Stimulated activated CD8-positive, alpha-beta memory T cell treated with anti-CD3 and anti-CD28 coated beads, Interleukin-7, amount 100 ng/mL, for 1 hour (primary cell): ENCODE data around the gene KANSL1.

Experiments used
- DNase-seq, 2 donors: peaks; one replicate each; pipeline ENCODE4 v3.0.0-alpha.2; 2020; ENCODE audit warnings: low read depth in 2 of 2

KANSL1 gene

DNA sequence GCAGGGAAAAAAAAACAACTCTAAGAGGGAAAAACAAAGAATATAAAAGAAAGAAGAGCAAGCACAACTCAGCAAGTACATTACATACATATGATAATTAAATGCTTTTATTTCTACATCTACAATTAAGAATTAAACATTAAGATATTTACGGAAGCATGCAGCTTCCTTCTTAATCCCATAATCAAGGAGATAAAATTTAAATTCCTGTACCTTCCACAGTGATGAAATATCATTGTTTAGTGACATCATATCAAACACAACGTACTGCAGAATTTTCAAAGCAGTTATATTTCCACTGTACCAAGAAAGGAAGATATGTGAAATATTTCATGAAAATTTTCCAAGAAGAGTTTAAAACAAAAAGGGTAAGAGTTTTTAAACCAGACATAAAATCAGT, 26.0 kb downstream of the KANSL1 start:
- no peak for DNase-seq

DNA sequence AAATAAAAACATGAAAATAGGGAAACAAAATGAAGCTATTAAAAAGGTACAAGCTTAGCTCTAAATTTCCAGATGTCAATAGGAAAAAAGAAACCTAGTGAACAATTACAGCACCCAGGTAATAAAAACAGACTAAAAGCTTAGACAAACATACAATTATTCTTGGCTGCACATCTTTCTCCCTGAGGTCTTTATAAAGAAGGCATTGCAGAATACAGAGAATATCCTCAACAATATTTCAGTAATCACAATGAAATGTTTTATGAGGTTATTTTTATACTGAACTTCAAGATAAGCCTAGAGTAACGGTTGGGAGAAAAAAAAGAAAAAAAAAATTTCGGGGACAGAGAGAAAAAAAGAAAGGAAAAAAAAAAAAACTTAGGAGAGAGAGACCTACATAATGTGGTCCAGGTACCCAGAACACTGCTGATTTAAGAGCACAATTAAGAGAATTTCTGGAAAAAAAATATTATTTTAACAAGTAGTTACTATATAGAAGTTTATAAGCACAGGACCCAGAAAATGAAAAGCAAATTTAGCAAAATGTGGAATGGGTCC, 26.5 kb downstream of the KANSL1 start:
- DNase-seq: no peak

DNA sequence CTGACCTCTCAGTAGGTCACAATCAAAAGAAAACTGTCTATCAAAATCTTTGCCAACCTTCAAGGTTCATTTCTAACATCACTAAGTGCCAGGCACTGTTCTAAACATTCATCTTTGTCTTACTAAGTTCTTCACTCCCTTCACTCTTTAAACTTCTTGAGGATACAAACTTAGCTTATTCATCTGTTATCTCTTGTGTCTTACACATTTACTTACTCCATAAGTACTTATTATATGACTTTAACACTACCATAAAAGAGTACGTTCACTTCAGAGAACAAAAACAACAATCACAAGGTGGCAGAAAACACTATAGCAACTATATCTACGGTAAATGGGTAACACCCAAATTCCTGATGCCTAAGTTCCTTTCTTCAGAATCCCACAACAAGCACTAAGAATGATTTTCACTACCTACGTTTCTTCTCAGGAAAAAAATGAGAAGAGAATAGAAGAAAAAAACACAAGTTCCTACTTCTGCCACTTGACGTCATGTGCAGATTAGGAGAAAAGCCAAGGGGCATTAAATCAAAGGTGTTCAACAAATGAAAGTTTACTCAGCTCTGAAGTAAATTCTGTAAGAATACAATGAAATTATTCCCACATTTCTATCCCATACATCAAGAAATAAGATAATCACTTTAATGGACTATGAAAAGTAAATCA, 29.2 kb downstream of the KANSL1 start:
- DNase-seq: no peak

DNA sequence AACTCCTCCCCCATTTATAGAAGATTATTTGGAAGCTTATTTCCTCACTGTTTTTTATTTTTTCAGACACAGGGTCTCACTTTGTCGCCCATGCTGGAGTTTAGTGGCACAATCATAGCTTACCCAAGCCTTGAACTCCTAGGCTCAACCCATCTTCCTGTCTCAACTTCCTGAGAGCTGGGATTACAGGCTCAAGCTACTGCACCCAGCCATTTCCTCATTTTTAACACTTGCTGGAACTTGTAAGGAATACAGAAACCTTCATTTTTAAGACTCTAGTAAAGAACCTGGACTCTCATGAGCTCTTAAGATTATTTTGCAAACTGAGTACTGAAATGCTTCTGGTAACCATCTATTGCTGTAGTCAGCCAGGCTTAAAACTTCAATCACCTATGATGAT, 29.9 kb downstream of the KANSL1 start:
- DNase-seq: no peak

DNA sequence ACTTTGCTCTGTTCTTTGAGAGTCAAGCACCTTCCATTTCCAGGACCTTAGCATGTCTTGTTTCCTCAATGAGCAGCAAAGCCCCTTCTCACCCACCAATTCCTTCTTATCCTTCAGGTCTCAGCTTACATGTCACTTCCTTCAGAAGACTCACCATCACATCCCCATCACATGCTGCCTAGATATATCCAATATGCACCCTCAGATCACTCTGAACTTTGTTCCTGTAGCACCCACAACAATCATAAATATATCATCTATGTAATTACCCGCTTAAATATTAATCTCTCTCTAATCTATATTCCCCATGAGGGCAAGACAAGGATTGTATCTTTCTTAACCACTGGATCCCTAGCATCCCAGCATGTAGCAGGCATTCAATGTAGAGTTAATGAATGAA, 30.4 kb downstream of the KANSL1 start:
- no peak for DNase-seq

DNA sequence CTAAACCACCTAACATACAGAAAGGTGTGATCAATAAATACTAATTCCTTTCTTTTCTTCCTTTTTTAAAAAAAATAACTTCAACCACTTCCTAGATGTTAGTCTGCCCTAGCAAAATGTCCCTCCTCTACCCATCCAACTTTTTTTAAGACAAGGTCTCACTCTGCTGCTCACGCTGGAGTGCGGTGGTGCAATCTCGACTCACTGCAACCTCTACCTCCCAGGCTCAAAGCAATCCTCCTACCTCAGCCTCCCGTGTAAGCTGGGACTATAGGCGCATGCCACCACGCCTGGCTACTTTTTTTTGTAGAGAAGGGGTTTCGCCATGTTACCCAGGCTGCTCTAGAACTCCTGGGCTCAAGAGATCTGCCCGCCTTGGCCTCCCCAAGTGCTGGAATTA, 33.1 kb downstream of the KANSL1 start:
- DNase-seq: no peak

DNA sequence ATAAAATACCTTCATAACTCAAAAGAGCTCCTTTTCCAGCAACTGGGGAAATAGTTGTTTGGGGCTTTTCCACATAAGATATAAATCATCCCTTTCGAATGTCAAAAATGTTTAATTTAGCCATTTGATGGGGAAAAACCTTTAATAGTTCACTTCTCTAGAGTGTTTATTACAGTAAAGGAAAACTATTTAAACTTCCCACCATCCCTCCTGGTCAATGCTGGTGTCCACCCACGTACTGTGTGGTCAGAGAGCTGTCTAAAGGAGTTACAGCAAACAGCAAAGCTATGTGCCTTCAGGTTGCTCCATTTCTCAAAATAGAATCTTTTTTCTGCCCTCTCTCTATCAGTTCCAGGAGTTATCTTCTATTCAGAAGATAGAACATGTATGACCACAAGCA, 33.5 kb downstream of the KANSL1 start:
- DNase-seq: no peak

DNA sequence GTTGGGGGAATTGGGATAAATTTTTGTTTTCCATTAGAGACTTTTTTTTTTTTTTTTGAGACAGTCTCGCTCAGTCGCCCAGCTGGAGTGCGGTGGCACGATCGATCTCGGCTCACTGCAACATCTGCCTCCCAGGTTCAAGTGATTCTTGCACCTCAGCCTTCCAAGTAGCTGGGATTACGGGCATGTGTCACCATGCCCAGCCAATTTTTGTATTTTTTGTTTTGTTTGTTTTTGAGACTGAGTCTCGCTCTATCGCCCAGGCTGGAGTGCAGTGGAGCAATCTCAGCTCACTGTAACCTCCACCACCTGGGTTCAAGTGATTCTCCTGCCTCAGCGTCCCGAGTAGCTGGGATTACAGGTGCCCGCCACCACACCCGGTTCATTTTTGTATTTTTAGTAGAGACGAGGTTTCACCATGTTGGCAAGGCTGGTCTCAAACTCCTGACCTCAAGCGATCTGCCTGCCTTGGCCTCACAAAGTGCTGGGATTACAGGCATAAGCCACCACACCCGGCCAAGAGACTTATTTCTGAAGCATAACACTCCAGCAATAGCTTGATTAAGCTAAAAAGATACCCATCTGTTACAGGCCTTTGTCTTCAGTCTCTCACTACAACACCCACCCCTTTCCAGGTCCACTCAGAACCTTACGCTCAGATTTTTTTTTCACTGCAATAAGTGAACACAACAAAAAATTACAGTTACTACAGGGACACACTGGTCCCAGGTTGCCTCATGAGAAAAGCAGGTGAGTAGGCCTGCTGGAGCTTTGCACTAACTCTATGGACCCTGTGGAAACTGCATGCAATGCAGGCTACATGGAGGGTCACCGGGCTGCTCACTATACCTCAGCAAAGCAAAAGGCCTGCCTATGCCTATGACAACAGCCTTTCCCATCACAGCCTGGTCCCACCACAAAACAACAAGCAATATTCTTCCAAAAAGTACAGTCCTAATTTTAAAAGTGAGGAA, 34.6 kb downstream of the KANSL1 start:
- DNase-seq: no peak

DNA sequence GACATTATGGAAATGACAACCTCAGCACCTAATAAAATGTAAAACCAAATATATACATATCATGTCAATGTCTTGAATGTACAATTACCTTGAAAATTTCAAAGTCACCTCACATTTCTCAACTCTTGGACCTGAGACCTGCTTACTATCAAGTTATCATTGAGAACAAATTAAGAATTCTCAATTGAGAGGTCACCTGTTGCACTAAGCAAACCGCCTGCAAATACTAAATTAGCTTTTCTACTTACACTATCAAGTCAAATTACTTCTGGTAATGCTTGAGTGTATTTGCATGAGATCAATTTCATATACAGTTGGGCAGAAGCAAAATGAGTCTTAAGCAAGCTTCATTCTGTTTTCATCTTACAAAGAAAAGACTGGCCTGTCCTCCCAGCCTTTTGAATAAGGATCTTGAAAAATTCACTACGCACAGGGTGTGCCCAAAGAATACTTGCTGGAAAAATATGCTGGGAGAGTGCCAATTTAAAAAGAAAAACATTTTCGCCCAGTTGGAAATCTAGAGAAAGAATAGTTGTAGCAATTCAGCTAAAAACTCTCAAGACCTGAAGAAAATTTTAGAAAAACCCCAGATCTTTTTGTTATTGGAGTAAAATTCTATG, 35.7 kb downstream of the KANSL1 start:
- no peak for DNase-seq

DNA sequence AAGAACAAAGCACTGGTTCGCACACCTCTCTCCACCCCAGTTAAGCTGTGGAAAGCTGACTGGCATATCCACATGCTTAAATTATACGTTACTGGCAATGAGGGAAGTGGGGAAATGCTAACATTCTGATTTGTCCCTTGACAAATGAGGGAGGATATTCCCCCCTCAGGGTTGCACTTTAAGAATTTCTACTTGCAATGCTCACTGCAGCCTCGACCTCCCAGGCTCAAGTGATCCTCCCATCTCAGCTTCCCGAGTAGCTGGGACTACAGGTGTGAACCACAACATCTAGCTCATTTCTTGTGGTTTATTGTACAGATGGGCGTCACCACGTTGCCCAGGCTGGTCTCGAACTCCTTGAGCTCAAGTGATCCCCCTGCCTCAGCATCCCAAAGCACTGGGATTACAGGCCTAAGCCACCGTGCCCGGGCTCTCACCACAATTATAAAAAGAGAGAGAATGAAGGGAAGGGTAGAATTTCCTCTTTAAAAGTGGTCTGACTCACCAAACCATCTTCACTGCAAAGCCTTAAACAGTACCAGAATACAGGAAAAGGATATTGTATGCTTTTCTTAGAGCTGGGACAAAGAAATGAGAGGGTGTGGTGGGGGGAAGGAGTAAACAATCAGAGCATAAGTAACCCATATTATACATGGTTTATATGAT, 38.9 kb downstream of the KANSL1 start:
- DNase-seq: no peak

DNA sequence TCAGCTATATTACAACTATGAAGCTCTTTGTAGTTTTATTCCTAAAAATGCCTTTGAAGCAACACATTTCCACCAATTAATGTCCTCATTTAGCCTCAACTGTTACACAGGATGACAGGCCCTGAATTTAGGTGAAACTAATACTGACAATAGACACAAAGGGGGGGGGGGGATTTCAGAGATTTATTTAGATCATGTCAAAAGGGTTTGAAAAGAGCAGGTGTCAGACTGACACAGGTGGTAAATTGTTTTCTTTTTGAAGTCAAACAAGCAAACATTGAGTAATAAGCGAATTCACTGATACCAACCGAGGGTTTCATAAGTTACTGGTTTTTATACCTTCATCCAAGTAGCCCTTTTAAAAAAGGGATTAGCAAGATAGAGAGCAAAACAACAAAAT, 40.8 kb downstream of the KANSL1 start:
- DNase-seq: no peak

DNA sequence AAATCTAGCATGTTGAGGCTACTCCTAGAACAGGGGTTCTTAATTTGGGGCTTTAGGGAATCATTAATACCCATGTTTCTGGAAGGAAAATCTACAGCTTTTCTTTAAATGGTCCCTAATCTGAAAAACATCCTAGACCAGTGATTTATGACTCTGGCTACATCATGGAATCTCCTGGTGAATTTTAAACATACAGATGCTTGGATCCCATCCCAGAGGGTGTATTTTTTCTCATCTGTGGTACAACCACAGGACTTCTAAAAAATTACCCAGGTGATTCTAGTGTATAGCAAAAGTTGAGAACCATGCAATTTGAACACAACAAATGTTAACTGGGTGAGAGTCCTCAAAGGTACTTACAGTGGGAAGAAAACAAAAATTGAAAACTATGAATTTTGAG, 41.5 kb downstream of the KANSL1 start:
- no peak for DNase-seq

DNA sequence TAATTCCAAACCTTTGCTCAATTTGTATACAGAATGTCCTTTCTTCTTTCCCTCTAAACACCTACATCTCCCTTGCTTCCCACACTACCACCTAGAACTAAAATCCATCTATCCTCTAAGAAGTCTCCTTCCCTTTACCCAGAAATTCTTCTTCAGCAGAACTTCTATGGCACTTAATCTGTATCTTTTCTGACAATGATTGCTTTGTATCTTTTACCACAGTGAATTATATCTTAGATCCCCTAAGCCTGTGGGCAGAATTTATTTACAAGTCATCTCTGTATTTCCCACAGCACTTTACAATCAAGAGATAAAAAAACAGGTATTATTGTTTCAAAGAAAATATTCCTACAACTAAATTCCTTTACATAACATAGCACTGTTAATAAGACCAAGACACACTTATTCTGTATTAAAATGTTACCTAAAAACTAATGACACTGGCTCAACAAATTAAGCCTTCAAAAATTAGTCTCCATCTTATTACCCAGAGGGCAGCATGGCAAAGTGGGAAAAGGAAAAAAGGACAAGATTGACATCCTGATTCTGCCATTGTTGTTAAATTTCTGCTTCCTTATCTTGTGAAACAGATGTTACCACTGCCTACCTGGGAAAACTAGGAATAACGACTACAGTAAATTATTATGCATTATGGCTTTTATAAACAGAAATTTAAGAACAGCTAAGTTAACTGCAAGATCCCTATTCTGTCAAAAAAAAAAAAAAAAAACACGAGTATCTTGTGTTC, 42.8 kb downstream of the KANSL1 start:
- DNase-seq: no peak

DNA sequence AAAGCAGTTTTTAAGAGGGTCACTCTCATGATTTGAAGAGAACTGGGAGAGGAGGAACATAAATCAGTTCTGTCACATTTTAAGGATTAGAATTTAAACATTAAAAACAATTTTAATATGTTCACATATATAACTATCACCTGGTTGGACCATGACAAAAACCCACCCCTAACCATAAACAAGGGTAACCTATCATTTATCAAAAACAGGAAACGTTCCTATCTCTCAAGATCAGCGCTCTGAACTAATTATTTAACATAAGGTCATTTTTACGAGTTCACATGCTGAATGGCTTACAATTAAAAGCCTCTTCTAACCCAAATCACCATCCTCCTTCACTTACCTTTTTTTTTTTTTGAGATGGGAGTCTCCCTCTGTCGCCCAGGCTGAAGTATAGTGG, 45.0 kb downstream of the KANSL1 start:
- DNase-seq: no peak

DNA sequence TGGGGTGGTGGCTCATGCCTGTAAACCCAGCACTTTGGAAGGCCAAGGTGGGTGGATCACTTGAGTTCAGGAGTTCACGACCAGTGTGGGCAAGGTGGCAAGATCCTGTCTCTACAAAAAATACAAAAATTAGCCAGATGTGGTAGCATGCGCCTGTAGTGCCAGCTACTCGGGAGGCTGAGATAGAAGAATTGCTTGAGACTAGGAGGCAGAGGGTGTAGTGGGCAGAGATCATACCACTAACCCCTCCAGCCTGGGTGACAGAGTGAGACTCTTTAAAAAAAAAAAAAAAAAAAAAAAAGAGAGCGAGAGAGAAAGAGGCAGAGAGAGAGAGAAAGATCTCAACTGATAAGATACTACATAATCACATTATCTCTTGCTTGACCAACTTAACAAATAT, 45.9 kb downstream of the KANSL1 start:
- DNase-seq: no peak

DNA sequence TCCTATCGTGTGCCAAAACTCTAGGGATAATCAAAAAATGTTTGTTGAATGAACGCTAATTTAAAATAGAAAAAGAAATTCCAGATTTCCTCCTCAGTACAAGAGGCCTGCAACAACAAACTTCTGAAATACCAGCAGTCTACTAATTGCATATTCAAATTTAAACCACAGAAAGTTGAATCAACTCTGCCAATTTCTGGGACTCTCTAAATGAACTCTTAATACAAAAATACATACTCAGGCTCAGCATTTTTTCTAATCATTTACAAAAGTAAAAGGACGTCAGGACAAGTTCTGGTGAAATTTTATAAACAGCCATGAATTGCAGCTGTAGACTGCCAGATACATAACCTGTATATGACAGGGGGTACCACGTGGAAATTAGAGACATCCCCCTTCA, 49.0 kb downstream of the KANSL1 start:
- DNase-seq: no peak

DNA sequence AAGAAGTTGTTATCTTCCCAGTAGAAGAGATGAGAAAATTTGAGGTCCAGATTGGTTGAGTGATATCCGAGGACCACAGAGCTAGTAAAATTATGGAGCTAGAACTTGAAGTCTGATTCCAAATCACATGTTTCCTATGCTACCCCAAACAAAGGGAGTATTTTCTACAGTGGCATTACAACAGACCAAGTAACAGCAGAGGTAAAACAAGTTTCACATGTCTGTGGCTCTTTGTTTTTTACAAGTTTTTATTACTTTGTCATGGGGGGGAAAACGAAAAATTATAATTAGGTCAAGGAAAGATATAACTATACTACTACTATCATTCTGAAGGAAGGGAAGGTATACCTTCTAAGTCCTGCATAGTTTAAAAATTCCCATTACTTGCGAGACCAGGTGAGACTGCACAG, 49.4 kb downstream of the KANSL1 start:
- no peak for DNase-seq

DNA sequence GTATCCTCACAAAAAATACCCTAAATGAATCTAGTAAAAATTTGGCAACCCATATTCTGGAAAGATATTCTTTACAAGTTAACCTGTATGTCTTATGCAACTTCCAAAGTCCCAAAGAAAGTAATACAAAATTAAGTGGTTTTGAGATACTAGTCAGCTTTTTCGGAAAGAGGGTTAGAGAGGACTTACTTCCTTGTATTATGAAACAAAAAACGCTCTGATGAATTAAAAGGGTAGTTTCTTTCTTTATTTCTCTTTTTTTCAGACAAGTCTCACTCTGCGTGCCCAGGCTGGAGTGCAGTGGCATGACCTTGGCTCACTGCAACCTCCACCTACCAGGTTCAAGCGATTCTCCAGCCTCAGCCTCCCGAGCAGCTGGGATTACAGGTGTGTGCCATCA, 51.6 kb downstream of the KANSL1 start:
- no peak for DNase-seq

DNA sequence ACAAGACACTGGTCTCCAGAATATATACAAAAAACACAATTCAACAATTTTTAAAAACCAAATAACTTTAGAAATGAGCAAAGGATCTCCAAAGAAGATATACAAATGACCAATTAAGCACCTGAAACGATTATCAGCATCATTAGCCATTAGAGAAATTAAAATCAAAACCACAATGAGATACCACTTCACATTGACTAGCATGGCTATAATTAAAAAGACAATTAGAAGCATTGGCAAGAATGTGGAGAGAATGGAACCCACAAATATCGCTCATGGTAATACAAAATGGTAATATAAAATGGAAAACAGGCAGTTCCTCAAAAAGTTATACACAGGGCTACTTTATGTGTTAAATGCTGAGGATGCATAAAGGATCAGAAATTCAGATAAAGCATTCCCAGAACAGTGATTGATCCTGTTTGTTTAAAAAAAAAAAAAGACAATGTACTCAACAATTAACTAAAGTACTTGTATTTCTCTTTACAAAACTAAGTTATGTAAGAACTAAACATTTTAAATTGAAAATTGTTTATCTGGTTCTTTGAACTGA, 52.5 kb downstream of the KANSL1 start:
- DNase-seq: no peak

DNA sequence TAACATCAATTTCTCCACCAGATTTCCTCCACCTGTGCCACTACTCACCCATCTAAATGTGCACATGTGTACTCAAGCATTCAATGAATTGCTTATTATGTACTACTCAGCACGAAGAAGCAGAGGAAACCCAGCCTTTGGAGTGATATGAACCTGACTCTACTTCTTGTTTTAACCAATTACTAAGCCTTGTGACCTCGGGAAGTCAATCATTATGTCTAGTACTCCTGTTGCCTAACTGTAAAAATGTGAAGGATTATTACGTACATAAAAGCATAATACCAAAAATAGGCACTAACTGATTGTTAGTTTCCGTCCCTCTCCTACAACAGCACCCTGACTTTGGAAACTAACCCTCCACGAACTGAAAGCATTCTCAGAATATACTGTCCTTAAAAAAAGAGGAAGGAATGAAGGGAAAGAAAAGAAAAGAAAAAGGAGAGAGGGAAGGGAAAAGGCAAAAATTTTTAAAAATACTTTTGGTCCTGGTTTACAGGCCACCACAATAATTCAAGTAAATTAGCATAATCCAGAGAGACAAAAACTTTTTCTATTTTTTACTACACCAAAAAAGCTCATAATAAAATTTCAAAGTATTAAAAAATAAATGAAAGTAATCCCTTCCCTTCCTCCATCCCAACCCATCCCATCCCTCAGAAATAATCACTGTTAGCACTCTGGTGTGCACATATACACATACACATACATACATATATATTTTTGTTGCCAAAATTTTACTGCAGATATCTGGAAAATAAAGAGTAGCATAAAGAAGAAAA, 53.6 kb downstream of the KANSL1 start:
- DNase-seq: no peak
